Lung (tissue), 12 donors: ENCODE data around the gene ATP2B2. TPM values are rescaled to one million over a fixed set of nuclear protein-coding genes. Genes with fewer than 3 reads are reported as not detected.
A peak's percentile ranks its signal among the peaks of the same experiment; 100 is the strongest.

Experiments
- ATAC-seq: fragments of 200-7000 bp; cut with Tn5 transposase; one replicate; pipeline ENCODE4 v1.9.1; 2020; ENCODE audit warnings: moderate number of reproducible peaks; ENCODE audit not compliant: insufficient read depth, low FRiP score
- DNase-seq, 3 donors: peaks; one replicate each; pipeline ENCODE4 v3.0.0-alpha.2; 2013 to 2017
- H3K27ac ChIP-seq, 2 donors: one replicate each; pipeline ENCODE4 v1.5.1; 2013; ENCODE audit warnings: mild to moderate bottlenecking in 2 of 2, moderate library complexity in 2 of 2, control low read depth in 1 of 2, inconsistent platforms in 1 of 2, low read depth in 1 of 2, low read length in 1 of 2
- H3K27me3 ChIP-seq, 3 donors: one replicate each; pipeline ENCODE4 v1.5.1; 2013; ENCODE audit warnings: low read length in 2 of 3; ENCODE audit not compliant: control insufficient read depth in 3 of 3, insufficient read depth in 3 of 3
- H3K36me3 ChIP-seq, 4 donors: one replicate each; pipeline ENCODE4 v1.5.1; 2013; ENCODE audit warnings: low read length in 4 of 4, mild to moderate bottlenecking in 1 of 4, moderate library complexity in 1 of 4; ENCODE audit not compliant: control insufficient read depth in 4 of 4, insufficient read depth in 4 of 4
- H3K4me1 ChIP-seq, 5 donors: one replicate each; pipeline ENCODE4 v1.5.1; 2013; ENCODE audit warnings: low read length in 5 of 5, mild to moderate bottlenecking in 2 of 5, moderate library complexity in 1 of 5; ENCODE audit not compliant: control insufficient read depth in 5 of 5, insufficient read depth in 5 of 5
- H3K4me3 ChIP-seq: one replicate; pipeline ENCODE4 v1.5.1; 2013; ENCODE audit warnings: mild to moderate bottlenecking, control low read depth, moderate library complexity
- H3K9ac ChIP-seq, 2 donors: one replicate each; pipeline ENCODE4 v1.5.1; 2013; ENCODE audit warnings: low read length in 2 of 2, control low read depth in 1 of 2; ENCODE audit not compliant: insufficient read depth in 1 of 2
- H3K9me3 ChIP-seq, 4 donors: one replicate each; pipeline ENCODE4 v1.5.1; 2013; ENCODE audit warnings: low read length in 3 of 4, mild to moderate bottlenecking in 1 of 4, moderate library complexity in 1 of 4; ENCODE audit not compliant: control insufficient read depth in 4 of 4, insufficient read depth in 3 of 4
- WGBS, 2 donors: extraction: QIAGEN DNeasy Blood & Tissue Kit; methylation state at CpG; one replicate each; pipeline ENCODE4 v1.1.7; 2013; 5-methylcytosine and 5-hydroxymethylcytosine counted together
- polyA plus RNA-seq, 2 donors: library from polyadenylated mRNA; stranded (reverse); fragments of 200-250 nt; gene quantifications; one replicate each; pipeline ENCODE4 v1.2.1, GENCODE V29; 2013
- total RNA-seq, 2 donors: library from RNA; depleted of rRNA in 1 of 2; stranded (reverse); fragments of >200 nt in 1 of 2; gene quantifications; one replicate each; pipeline ENCODE4 v1.2.1, GENCODE V29; 2014 to 2021
- TF ChIP-seq, protein P1 (sequence below): IDR thresholded peaks from 2 replicates; pipeline ENCODE4 v1.5.1; 2012; ENCODE audit warnings: mild to moderate bottlenecking; ENCODE audit errors: control extremely low read depth, extremely low read depth
- donor health status: control.
- donor health status: control.
- donor health status: Bipolar disorder and iron deficiency.
- donor health status: healthy.
- donor health status: DM: yes; HTN: yes; CAD: no.

Gene ATP2B2
- total and polyA plus RNA-seq, 4 donors = 0.06 TPM; not detected in 3

DNA sequence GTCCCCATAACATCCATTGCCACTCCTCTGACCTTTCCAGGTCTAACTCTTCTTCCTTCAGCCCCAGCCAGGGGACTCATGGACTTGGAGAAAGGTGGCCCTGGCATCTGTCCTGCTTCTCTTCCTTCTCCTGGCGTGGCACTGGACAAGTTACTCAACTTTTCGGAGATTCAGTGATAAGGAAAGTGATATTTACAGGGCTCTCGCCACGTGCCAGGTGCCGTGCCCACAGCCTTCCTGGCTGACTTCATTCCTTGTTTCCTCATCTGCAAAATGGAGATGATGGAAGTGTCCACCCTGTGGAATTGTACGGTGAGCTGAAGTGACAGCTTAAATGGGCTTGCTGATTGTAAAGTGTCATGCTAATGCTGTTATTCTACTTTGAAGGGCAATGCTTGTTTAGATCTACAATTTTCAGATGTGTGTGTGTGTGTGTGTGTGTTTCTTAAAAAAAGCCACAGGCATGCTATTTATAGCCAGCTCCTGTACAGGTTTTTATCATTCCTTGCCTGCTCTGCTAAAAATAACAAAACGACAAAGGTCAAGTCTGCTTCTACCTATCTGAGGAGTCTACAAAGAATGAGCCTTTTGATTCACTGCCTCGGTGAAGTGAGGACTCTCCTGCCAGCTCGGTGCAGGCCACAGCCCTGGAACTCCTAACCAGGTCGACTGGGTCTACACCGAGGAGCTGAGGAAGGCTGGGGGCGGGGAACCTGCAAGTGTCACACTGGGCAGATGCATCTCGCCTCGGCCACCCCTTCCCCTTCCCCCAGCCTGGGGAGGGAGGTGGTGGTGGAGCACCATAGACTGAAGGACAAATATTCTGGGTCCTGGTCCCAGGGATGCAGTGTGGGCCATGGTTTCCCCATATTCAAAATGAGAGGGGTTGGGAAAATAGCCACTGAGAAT, 11.4 kb upstream of the ATP2B2 start:
- peak overlapping the region in 1 of 2 donors; percentile 47 for H3K27ac ChIP-seq
- no peak overlapping the region for H3K9ac ChIP-seq
- H3K9me3 ChIP-seq = peaks cover 0 to 2% (median 0%) of the 10 kb centered on the region in 4 donors
- H3K4me1 ChIP-seq = peaks cover 0 to 7% (median 0%) of the 10 kb centered on the region in 5 donors
- no peak overlapping the region for H3K4me3 ChIP-seq
- no peak for ATAC-seq
- H3K36me3 ChIP-seq = no peaks in the 10 kb centered on the region
- DNase-seq = peak in 1 of 3 donors; percentile 16
- H3K27me3 ChIP-seq = peaks cover 0 to 15% (median 0%) of the 10 kb centered on the region in 3 donors
- TF ChIP-seq, protein P1, sequence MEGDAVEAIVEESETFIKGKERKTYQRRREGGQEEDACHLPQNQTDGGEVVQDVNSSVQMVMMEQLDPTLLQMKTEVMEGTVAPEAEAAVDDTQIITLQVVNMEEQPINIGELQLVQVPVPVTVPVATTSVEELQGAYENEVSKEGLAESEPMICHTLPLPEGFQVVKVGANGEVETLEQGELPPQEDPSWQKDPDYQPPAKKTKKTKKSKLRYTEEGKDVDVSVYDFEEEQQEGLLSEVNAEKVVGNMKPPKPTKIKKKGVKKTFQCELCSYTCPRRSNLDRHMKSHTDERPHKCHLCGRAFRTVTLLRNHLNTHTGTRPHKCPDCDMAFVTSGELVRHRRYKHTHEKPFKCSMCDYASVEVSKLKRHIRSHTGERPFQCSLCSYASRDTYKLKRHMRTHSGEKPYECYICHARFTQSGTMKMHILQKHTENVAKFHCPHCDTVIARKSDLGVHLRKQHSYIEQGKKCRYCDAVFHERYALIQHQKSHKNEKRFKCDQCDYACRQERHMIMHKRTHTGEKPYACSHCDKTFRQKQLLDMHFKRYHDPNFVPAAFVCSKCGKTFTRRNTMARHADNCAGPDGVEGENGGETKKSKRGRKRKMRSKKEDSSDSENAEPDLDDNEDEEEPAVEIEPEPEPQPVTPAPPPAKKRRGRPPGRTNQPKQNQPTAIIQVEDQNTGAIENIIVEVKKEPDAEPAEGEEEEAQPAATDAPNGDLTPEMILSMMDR = no peak
- 45 to 59% methylated on average over 14 of the region's 14 CpGs for WGBS, 2 donors

- Histone ChIP-seq H3K27ac (no peak overlapping the region), H3K27me3 (peaks cover 0 to 8% (median 0%) of the 10 kb centered on the region in 3 donors), H3K4me3 (no peak overlapping the region), H3K4me1 (peaks cover 0 to 7% (median 0%) of the 10 kb centered on the region in 5 donors), H3K9me3 (peaks cover 0 to 2% (median 0%) of the 10 kb centered on the region in 4 donors), H3K9ac (no peak overlapping the region), H3K36me3 (no peaks in the 10 kb centered on the region)
- TF ChIP-seq, protein P1 = no peak
- DNase-seq (no peak), ATAC-seq (no peak)
- WGBS, 2 donors = 67 to 73% methylated on average over 7 of the region's 7 CpGs
Observed at GRCh38 chr3:10515884-10516495, 10.6 kb upstream of the ATP2B2 start.

GRCh38 chr3:10515396-10515795, 10.0 kb upstream of the ATP2B2 start:
- WGBS, 2 donors = 73 to 85% methylated on average over 3 of the region's 3 CpGs
- Histone ChIP-seq H3K4me3 (no peak overlapping the region), H3K27ac (no peak overlapping the region), H3K9ac (no peak overlapping the region), H3K9me3 (peaks cover 0 to 2% (median 0%) of the 10 kb centered on the region in 4 donors), H3K27me3 (peaks cover 0 to 8% (median 0%) of the 10 kb centered on the region in 3 donors), H3K4me1 (peaks cover 0 to 7% (median 0%) of the 10 kb centered on the region in 5 donors), H3K36me3 (no peaks in the 10 kb centered on the region)
- TF ChIP-seq, protein P1 = no peak
- ATAC-seq = no peak
- no peak for DNase-seq
